Panc1 (cell line): ENCODE results near the gene MYF5.

Experiments used
- POLR2AphosphoS5 ChIP-seq: IDR thresholded peaks from 2 replicates; pipeline ENCODE4 v1.6.1; 2012; ENCODE audit warnings: mild to moderate bottlenecking, low read depth, low read length, moderate library complexity
- SIN3A ChIP-seq: IDR thresholded peaks from 2 replicates; pipeline ENCODE4 v1.6.1; 2012; ENCODE audit warnings: low read depth, mild to moderate bottlenecking, low read length, moderate library complexity, borderline replicate concordance; ENCODE audit not compliant: insufficient read depth
- TF ChIP-seq, protein P1 (sequence below): fragments of 450-650 bp; IDR thresholded peaks from 2 replicates; pipeline ENCODE4 v1.5.1; 2017; ENCODE audit warnings: mild to moderate bottlenecking
- TF ChIP-seq, protein P2 (sequence below), 2 experiments: IDR thresholded peaks; 2 replicates each; pipeline ENCODE4 v1.6.1; 2011 to 2012; ENCODE audit warnings: low read depth in 2 of 2, control low read depth in 1 of 2, low read length in 1 of 2, mild to moderate bottlenecking in 1 of 2, moderate library complexity in 1 of 2; ENCODE audit not compliant: insufficient read depth in 1 of 2

DNA sequence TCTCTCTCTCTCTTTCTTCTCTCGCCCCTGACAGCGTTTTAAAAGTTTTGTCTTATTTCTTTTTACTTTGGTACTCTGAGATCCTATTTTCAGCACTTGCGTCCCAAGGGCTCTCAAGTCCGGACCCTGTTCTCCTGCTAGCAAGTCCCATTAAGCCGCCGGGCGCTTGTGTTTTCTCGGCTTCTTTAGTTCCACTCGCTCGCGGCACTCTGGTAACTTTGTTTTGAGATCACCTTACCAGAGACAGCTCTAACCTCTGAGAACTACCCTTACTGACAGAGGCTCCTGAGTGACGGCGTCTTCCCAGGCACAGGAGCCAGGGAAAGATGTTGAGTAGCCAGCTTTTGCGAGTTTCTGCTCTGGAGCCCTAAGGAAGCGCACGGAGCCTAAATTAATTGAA lies 2.7 kb upstream of the MYF5 start:
- TF ChIP-seq, protein P1, sequence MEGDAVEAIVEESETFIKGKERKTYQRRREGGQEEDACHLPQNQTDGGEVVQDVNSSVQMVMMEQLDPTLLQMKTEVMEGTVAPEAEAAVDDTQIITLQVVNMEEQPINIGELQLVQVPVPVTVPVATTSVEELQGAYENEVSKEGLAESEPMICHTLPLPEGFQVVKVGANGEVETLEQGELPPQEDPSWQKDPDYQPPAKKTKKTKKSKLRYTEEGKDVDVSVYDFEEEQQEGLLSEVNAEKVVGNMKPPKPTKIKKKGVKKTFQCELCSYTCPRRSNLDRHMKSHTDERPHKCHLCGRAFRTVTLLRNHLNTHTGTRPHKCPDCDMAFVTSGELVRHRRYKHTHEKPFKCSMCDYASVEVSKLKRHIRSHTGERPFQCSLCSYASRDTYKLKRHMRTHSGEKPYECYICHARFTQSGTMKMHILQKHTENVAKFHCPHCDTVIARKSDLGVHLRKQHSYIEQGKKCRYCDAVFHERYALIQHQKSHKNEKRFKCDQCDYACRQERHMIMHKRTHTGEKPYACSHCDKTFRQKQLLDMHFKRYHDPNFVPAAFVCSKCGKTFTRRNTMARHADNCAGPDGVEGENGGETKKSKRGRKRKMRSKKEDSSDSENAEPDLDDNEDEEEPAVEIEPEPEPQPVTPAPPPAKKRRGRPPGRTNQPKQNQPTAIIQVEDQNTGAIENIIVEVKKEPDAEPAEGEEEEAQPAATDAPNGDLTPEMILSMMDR, result no peak
- TF ChIP-seq, protein P2, sequence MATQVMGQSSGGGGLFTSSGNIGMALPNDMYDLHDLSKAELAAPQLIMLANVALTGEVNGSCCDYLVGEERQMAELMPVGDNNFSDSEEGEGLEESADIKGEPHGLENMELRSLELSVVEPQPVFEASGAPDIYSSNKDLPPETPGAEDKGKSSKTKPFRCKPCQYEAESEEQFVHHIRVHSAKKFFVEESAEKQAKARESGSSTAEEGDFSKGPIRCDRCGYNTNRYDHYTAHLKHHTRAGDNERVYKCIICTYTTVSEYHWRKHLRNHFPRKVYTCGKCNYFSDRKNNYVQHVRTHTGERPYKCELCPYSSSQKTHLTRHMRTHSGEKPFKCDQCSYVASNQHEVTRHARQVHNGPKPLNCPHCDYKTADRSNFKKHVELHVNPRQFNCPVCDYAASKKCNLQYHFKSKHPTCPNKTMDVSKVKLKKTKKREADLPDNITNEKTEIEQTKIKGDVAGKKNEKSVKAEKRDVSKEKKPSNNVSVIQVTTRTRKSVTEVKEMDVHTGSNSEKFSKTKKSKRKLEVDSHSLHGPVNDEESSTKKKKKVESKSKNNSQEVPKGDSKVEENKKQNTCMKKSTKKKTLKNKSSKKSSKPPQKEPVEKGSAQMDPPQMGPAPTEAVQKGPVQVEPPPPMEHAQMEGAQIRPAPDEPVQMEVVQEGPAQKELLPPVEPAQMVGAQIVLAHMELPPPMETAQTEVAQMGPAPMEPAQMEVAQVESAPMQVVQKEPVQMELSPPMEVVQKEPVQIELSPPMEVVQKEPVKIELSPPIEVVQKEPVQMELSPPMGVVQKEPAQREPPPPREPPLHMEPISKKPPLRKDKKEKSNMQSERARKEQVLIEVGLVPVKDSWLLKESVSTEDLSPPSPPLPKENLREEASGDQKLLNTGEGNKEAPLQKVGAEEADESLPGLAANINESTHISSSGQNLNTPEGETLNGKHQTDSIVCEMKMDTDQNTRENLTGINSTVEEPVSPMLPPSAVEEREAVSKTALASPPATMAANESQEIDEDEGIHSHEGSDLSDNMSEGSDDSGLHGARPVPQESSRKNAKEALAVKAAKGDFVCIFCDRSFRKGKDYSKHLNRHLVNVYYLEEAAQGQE (IDR thresholded peaks at IDR 0.05; ENCODE audit: insufficient read depth in 1 of 2, low read depth in 2 of 2, low read length in 1 of 2), result no peak
- TF ChIP-seq POLR2AphosphoS5, result no peak
- no peak for TF ChIP-seq SIN3A
